Left hindlimb (tissue), 1 donor: ENCODE measurements around the gene RAB4A.

Source experiments
- DNase-seq: peaks from one replicate; pipeline ENCODE4 v3.0.0-alpha.2; 2018

Gene RAB4A

DNA sequence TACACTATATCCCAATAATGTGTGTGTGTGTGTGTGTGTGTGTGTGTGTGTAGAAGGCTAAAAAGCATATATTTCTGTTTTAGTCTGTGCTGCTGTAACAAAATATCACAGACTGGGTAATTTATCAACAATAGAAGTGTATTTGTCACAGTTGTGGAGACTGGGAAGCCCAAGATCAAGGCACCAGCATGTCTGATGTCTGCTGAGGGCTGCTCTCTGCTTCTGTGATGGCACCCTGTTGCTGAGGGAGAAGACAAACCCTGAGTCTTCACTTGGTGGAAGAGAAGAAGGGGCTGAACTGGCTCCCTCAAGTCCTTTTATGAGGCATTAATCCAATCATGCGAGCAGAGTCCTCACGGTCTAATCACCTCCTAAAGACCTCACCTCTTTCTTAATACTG is 23.0 kb upstream of the RAB4A start:
- no peak for DNase-seq

DNA sequence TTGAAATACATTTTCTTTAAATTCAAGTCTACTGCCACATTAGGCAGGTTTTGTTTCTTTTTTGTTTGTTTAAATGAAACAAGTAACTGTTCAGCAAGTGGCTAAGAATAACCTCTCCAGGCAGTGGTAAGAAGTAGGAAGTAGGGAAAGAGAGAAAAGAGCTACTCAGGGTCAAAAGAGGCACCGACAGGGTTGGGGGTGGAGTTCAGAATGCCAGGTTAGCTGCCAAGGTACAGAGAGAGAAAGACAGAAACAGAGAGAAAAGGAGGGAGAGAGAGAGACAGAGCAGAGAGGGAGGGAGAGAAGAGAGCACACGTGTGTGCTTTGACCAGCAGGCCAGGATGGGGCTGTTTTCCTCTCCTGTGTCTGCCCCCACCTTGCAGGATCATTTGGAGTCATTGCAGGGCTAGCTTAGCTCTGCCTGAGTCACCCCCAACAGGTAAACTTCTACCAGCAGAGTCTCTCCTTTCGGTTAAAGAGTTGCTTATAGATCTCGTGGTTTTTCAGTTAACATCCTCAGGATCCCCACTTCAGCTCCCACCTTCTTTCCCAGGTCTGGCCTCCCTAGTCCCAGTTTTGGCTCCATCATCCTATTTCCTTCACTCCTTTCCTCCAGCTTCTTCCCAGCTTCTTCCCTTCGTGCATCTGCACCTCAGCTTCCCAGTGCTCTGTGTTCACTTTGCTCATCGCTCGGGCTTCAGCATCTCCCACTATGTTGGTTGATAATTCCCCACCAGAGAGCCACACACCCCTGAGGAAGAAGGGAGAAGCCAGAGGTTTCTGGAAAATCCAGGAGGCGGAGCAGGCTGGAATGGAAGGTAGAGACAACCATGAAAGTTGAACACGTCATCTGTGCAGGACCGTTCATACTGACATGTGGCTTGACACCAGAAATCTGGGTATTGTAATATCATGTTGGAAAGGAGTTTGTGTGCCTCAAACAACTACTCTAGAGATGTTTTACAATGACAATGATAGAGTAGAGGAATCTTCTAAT is 21.8 kb upstream of the RAB4A start:
- no peak for DNase-seq

DNA sequence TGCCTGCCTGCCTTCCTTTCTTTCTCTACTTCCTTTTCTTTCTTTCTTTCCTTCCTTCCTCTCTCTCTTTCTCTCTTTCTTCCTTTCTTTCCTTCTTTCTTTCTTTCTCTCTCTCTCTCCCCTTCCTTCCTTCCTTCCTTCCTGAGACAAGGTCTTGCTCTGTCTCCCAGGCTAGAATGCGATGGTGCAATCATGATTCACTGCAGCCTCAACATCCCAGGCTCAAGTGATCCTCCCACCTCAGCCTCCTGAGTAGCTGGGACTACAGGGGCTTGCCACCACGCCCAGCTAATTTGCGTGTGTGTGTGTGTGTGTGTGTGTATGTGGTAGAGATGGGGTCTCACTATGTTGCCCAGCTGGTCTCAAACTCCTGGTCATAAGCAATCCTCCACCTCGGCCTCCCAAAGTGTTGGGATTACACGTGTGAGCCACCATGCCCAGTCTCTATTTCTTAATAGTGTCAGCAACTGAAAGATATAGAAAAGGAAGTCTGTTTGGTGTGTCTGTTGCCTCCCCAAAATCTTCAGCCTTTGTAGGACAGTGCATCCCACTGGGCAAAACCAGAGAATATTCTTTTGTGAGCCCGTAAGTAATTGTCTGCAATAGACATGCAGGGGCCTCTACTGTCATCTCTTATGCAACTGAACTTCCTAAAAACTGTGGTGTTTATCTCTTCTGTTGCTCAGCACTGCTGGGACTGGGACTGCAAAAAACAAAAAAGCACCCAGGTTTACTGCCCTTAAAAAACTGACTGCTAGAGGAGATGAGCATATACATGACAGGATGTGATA is 20.9 kb upstream of the RAB4A start:
- DNase-seq, result no peak

DNA sequence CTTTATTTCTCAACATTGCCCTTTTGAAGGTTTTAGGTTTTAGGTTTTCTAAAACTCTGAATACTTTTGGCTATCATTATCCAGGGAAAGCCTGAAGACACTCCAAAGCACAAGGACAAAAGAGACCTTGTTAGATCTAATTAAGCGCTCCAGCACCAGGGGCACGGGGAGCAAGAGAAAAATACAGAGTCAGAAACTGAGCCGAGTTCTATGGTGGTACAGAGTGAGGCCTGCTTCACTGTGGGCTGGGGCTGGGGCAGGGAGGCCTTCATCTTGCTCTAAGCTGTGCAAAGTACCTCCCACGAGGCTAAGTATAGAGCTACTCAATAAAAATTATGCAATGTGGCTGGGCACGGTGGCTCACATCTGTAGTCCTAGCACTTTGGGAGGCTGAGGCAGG is 19.7 kb upstream of the RAB4A start:
- DNase-seq, result no peak

DNA sequence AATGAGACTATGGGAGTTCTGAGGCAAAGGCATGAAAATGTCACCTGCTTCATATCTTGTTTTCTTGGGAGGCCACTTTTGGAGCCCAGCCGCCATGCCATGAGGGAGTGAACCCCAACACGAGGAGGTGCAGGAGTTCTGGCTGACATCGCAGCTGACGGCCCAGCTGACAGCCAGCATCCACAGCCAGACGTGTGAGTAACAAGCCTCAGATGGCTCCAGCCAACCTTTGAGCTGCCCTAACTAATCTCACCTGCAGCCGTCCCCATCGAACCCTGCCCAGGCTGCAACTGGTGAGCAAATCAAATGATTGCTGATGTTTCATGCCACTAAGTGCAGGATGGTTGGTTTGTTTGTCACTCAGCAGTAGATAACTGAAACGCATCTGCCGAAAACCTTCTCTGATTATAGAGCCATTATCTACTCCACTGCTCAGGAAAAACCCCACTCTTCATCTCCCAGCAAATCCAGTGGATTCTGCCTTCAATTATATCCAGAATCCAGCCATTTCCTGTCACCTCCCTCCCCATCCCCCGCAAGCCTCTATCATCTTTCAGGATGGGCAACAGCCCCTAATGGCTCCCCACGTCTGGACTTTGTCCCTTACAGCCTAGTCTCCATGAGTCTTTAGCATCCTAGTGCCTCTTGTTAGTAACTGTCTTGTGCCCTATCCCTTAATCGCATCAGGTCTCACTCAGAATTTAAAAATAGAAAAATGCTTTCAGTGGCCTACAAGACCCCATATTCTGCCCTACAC is 18.5 kb upstream of the RAB4A start:
- no peak for DNase-seq

DNA sequence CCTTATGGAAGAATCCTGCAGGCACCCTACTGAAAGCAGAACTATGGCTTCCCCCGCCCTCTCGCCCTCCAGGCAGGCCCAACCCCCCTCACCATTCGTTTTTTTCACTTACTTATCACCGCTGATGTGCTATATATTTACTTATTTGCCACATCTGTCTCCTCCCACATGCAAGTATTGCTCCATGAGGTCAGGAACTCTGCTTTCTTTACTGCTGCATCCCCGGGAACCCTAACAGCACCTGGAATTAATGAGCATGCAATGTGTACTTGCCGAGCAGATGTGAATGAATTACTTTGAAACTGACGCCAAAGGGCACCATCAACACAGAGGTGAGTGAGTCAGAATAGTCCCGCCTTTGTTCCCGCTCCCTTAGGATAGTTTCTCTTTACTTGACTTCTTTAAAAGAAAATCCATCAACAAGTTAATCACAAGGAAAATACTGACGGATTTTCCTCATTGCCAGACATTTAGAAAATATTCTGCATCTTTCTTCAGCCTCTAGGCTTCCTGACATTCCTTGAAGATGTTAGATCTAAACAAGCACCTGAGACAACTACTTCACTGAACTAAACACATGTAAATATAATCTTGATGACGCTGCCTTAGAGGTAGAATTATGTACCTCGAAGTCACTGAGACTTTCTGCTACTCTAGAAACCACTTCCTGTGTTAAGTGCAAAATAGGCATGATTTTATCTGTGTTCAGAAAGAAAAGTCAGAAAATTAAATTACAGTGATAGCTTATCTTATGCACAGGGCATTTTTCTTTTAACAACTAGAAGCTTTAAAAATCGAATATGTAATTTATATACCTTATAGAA is 17.5 kb upstream of the RAB4A start:
- DNase-seq, result no peak

DNA sequence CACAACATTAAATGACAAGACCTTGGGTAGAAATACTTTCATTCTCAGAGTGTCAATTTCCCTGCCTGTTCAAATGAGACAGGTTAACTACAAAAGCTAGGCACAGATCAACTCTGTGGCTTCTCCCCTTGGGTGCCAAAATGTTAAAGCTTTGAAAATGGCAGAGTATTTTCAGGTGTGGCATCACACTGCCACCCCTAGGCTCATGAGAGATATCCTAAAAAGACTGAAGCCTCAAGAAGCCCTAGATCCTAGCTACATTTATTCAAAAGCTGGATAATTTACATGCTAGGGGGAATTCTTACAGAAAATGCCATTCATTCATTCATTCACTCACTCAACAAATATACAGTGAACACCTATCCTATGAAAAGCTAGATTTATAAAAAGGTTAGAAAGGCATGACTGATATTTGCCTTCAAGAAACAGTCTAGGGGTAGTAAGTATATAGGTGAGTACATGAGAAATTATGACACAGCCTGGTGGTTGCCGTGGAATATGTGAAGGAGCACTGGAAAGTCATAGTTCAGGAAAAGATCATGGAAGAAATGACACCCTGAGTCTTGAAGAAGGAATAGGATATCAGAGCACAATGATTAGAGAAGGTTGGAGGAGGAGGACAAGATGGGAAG is 15.9 kb upstream of the RAB4A start:
- no peak for DNase-seq

DNA sequence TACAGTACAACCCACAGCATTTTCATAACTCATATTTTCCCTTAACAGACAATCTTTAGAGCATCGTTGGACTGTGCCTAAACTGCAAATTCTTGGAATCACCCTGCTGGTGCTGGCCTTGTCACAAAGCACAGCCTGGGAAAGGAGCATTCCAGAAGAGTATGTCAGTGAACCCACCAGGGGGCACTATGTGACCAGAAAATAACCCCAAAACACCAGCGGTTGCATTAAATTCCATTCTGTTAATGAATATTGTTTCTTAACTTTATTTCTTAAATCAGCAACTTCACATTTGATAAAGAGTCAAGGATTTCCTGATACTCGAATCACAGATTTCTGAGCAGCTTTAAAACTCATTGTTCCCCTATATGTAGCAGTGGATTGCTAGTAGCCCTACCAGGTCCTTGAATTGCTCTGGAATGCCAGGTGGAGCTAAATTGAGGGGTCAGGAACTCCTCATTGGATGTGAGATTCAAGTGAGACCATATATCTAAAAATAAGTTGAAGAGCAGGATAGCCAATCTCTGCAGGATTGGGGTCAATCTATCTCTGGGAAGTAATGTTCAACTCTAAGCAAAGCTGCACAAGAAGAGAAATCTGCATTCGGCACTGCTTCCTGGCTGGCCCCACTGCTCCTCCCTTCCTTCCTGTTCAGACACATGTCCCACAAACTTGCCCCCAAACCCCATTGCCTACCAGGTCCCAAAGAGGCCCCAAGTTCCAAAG is 12.7 kb upstream of the RAB4A start:
- DNase-seq, result peak; percentile 64

DNA sequence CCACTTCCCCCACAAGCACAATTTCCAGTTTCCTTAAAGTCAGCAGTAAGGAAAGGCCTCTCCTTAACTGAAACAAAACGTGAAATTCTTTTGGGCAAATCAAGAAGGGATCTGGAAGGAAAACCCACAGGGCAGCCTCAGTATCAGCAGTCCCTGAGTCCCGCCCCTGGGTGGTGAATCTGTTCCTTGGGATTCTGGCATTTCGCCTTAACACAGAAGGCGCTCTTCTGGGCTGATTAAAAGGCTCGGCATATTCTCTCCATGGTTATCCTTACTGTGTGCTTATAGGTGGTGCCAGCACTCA is 12.2 kb upstream of the RAB4A start:
- no peak for DNase-seq

DNA sequence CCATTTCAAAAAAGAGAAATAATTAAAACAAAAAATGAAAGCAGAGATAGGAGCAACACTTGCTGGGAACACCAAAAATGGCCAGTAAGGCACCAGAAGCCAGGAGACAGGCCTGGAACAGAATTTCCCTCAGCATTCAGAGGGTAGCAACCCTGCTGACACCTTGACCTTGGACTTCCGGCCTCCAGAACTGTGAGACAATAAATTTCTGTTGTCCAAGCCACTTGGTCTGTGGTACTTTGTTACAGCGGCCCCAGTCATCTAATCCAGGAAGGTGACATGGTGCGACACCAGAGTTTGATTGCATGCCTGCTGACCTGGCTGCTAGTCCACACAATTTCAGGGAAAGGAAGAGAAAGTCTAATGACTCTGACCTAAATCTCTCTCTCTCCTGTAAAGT is 10.6 kb upstream of the RAB4A start:
- no peak for DNase-seq

DNA sequence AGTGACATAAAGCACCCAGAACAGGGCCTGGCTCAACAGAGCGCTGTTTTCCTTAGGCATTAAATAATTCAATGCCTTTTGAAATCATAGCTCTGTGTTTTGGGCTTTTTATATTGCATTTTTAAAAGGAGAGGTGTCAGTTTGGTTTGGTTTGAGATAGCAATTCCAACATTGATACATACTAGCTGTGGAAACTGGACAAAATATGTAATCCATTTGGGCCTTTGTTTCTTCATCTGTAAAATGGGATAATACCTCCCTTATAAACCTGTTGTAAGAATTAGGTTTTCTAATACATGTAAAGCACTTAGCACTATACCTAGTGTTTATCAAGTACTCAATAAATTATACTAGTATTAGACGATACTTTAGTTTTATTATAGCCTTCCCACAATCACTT is 8.7 kb upstream of the RAB4A start:
- DNase-seq, result no peak

DNA sequence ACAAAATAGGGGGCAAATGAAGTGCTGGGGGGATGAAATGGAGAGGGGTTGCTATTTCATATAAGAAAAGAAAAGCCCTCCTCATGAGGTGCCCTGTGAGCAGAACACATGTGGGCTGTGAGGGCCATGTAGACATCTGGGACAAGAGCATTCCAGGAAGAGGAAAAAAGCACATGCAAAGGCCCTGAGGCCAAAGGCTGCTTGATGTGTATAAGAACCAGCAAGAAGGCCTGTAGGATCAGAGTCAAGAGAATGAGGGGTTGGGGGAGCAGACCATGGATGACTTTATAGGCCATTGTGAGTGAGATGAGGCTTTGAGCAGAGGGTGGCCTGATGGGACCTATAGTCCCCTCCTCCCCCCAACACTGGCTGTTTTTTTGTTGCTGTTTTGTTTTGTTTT is 7.7 kb upstream of the RAB4A start:
- no peak for DNase-seq

DNA sequence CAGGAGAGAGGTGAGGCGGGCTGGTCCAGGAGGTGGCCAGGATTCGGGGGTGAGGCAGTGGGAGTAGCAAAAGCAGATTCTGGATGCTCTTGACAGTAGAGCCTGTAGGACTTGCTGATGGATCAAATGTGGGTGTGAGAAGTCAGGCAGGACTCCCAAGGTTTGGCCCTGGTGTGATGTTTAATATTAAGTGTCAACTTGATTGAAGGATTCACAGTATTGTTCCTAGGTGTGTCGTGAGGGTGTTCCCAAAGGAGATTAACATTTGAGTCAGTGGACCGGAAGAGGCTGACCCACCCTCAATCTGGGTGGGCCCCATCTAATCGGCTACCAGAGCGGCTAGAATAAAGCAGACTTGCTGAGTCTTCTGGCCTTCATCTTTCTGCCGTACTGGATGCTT is 6.8 kb upstream of the RAB4A start:
- DNase-seq, result no peak

DNA sequence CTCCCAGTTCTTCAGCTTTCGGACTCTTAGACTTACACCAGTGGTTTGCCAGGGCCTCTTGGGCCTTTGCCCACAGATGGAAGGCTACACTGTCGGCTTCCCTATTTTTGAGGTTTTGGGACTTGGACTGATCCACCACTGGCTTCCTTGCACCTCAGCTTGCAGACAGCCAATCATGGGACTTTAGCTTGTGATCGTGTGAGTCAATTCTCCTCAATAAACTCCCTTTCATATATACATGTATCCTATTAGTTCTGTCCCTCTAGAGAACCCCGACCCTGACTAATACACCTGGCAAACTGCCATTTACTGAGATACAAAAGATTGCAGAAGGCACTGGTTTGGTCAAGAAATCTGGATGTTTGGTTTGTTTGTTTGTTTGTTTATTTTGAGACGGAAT is 6.4 kb upstream of the RAB4A start:
- no peak for DNase-seq

DNA sequence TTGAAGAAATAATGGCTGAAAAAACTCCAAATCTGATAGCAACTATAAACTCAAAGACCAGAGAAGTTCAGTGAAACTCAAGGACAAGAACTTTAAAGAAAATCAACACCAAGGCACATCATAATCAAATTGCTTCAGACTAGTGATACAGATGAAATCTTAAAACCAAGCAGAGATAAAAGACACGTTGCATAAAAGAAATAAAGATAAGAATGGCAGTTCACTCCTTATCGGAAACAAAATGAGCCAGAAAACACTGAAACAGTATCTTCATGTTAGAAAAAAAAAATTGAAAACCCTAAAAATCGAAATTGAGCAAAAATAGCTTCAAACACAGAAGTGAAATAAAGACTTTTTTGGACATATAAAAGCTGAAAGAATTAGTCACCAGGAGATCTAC is 4.6 kb upstream of the RAB4A start:
- DNase-seq, result no peak

DNA sequence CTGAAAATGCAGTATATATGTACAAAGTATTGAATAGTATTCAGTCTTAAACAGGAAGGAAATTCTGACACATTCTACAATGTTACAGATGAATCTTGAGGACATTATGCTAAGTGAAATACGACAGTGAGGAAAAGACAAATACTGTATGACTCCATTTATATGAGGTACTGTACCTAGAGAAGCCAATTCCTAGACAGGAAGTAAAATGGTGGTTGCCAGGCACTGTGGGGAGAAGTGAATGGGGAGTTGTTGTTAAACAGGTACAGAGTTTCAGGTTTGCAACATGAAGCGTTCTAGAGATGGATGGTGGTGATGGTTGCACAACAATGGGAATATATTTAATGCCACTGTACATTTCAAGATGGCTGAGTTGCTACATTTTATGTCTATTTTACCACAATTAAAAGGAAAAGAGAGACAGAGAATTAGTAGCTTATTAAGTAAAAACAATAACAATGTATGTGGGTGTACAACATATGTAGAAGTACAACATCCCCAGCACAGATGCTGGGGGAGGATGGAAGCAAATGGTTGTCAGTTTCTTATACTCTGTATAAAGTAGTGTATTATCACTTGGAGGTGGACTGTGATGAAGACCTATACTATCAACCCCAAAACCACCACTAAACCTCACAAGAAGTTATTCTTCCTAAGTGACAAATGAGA is 3.9 kb upstream of the RAB4A start:
- DNase-seq, result no peak

DNA sequence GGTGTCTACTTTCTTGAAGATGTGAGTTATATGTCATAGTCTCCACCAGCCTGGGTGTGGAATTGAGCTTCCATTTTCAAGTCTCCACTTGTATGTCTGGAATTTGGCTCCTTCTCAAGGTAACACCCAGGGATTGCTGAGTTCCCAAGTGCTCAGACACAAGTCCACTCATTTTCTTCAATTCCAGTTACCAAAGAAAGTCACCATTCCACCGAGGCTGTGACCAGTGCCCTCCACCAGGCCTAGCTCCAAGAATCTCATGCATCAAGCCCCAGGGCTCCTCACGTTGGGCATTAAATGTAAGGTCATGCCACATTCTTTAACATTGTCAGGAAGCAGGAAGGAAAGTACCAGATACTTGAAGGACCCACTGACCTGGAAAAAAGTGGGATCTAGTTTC is 2.4 kb upstream of the RAB4A start:
- DNase-seq, result no peak

DNA sequence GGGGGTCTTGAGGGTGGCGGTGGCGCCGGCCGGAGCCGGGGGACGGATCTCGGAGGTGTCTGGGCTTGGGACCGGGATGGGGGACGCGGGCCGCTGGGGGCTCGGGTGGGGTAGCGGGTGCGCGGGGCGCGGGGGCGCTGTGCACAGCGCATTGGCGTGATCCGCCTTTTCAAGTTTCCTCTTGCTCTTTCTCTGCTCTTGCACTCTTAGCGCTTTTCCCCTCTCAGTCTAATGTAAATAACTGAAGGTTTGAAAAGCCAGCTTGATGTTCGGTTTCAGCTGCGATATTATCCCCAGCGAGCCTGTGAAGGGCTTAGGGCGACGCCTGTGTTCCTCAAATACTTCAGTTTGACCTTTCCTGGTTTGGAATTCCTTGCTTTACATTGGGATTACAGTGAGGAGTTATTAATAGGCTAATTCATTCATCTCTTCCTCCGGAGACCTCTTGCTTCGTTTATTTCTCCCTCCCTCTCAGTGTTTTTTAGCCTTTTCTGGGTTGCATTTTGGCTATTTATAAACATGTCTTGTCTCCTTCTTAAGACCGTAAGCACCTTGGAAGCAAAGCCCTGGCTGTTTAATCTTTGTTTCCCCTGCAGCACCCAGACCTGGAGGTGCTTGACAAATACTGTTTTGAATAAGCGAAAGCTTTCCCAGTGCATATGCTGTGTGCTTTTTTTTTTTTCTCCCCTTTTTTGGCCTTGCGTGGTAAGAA is 693 bp downstream of the RAB4A start:
- DNase-seq, result no peak

DNA sequence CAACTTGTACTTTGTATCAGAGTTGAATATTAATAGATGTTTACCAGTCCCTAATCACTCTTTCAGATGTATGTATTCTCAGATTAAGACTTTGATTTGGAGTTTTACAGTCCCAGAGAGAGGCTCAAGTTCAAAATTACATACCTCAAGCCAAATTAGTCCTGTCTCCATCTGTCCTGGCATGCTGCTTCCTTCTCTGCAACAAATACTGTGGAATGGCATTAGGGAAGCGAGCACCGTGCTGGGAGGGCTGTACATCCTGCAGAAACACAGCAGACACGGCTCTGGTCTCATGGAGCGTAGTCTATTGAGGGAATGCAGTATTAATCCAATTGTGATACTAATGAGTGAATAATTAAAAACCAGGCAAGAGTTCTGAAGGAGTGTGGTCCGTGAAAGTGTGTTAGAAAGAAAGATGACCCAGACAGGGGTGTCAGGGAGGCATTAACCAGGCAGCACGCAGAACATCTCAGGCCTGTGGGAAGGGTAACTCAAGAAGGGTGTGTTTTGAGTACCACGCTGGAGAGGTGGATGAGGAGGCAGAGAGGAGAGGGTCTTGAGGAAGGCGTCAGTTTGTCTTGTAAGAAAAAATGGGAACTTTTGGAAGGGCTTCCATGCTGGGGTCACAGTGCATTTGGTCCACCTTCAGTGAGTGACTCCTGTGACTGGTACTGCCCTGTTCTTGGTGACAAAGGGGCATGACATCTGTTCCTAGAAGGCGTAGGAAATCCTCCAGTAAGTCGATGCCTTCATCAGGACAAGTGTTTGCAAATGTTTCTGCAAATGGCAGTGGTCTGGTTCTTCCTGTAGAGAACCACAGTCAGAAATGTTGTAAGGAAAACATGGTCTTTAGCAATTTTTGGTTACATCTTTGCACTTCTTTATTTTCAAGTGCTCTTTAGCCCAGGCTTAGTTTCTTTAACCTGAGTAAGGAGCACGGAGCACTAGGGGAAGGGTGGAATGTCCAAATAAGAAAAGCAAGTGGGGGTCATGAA is 1.6 kb downstream of the RAB4A start:
- DNase-seq, result no peak
